ENCODE results near the gene TIMM29. TPM values are rescaled to one million over a fixed set of nuclear protein-coding genes. Genes with fewer than 3 reads are reported as not detected.

Gene TIMM29
- total RNA-seq, 1 experiment from 2014 or later = 23.4 TPM

DNA sequence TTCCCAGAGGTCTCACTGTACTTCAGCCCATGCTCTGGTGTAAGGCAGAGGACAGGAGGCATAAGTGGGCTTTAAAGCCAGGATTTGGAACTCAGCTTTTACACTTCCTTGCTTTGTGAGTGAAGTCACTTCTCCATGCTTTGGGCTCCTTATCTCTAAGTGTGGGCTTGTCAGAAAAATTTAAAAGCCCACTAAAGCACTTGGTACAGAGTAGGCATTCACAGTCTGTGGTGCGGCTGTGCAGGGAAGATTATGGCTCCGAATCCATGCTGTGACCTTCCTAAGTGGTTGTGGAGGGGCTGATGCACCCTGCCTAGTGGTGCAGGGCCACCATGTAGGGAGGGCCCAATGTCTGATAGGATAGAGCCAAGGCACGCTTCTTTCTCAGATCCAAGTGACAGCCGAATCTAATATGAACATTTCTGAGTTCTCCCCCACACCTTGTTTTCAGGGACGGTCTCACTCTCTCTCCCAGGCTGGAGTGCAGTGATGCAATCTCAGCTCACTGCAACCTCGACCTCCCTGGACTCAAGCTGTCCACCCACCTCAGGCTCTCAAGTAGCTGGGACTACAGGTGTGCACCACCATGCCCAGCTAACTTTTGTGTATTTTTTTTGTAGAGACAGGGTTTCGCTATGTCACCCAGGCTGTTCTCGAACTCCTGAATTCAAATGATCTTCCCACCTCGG is 6.9 kb downstream of the TIMM29 start:
- H2BK12ac ChIP-seq (ENCODE audit: insufficient read length, low read depth, low read length) = no peak overlapping the region
- no CpG with 5 or more reads among the region's 9 CpGs for WGBS (ENCODE audit: extremely low coverage, insufficient read length, low lambda C conversion rate)
- peak overlapping the region in 1 of 2 experiments; percentile 60; a peak in 2 of 5 replicates for H3K4me3 Mint-ChIP-seq

More for the DNA sequence above, 6.9 kb downstream of the TIMM29 start:
- Histone ChIP-seq H3T11ph (ENCODE audit: low read length) (no peak overlapping the region), H3K9me3 (ENCODE audit: control insufficient read depth, low read depth, low read length) (no peaks in the 10 kb centered on the region), H3K14ac (ENCODE audit: insufficient read depth, low read length) (no peak overlapping the region), H2BK15ac (ENCODE audit: low read depth, low read length) (no peak overlapping the region), H4K20me1 (ENCODE audit: control insufficient read depth, insufficient read depth, insufficient read length) (no peaks in the 10 kb centered on the region), H3K9ac (ENCODE audit: extremely low read depth, insufficient read length, low read length) (no peak overlapping the region), H3K79me1 (ENCODE audit: insufficient read depth, low read depth, low read length, poor library complexity, severe bottlenecking) (no peaks in the 10 kb centered on the region), H2BK120ac (ENCODE audit: low read depth, low read length, poor library complexity, severe bottlenecking) (no peak overlapping the region), H3K4ac (ENCODE audit: low read depth, low read length) (no peak overlapping the region), H2AFZ (ENCODE audit: low read length) (no peak overlapping the region), H4K5ac (ENCODE audit: insufficient read length, low read depth, low read length) (no peak overlapping the region), H3K23me2 (ENCODE audit: insufficient read length, low read depth, low read length, poor library complexity, severe bottlenecking) (no peaks in the 10 kb centered on the region), H3K4me1 (ENCODE audit: insufficient read depth, low read length) (no peaks in the 10 kb centered on the region; the same call in 1 of the 2 replicates), H2BK5ac (ENCODE audit: insufficient read length, low read length) (no peak overlapping the region), H3K27me3 (ENCODE audit: insufficient read depth, low read length) (no peaks in the 10 kb centered on the region), H3K27ac (ENCODE audit: insufficient read length, low read depth, low read length) (no peak overlapping the region), H2BK20ac (ENCODE audit: low read depth, low read length, poor library complexity, severe bottlenecking) (no peak overlapping the region), H3K79me2 (ENCODE audit: insufficient read depth, low read length) (no peaks in the 10 kb centered on the region), H3K18ac (ENCODE audit: insufficient read length, low read depth, low read length) (no peak overlapping the region), H4K8ac (replicated peaks; ENCODE audit: insufficient read length, low read depth, low read length) (no peak overlapping the region), H2AK5ac (ENCODE audit: insufficient read length, low read length) (no peak overlapping the region), H4K91ac (ENCODE audit: insufficient read length, low read depth, low read length) (no peak overlapping the region), H3K4me2 (ENCODE audit: insufficient read depth, insufficient read length, low read length) (no peak overlapping the region), H3K56ac (ENCODE audit: insufficient read length, low read depth, low read length) (no peak overlapping the region), H3K23ac (ENCODE audit: insufficient read length, low read depth, low read length) (no peak overlapping the region)
- no peak for DNase-seq
- Mint-ChIP-seq H3K36me3 (ENCODE audit: insufficient read depth in 1 of 3, low read depth in 3 of 3) (peaks cover 0 to 10% (median 8%) of the 10 kb centered on the region in 3 experiments; a peak in 4 of 7 replicates), H3K27me3 (ENCODE audit: low read depth) (no peaks in the 10 kb centered on the region), H3K4me1 (peaks cover 3 to 4% of the 10 kb centered on the region in 2 experiments; a peak in 2 of 4 replicates), H3K9me3 (no peaks in the 10 kb centered on the region), H3K27ac (peak overlapping the region in 2 of 3 experiments; percentile 41 to 61; a peak in 4 of 7 replicates)
- TF ChIP-seq, protein P1, sequence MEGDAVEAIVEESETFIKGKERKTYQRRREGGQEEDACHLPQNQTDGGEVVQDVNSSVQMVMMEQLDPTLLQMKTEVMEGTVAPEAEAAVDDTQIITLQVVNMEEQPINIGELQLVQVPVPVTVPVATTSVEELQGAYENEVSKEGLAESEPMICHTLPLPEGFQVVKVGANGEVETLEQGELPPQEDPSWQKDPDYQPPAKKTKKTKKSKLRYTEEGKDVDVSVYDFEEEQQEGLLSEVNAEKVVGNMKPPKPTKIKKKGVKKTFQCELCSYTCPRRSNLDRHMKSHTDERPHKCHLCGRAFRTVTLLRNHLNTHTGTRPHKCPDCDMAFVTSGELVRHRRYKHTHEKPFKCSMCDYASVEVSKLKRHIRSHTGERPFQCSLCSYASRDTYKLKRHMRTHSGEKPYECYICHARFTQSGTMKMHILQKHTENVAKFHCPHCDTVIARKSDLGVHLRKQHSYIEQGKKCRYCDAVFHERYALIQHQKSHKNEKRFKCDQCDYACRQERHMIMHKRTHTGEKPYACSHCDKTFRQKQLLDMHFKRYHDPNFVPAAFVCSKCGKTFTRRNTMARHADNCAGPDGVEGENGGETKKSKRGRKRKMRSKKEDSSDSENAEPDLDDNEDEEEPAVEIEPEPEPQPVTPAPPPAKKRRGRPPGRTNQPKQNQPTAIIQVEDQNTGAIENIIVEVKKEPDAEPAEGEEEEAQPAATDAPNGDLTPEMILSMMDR (conservative IDR thresholded peaks at IDR 0.05) = no peak
